GM18507 (cell line): ENCODE data around the gene CCDC136.

Experiments
- DNase-seq: peaks from one replicate; pipeline ENCODE4 v3.0.0; 2011; ENCODE audit warnings: low read depth; ENCODE audit not compliant: insufficient read length; ENCODE audit errors: extremely low spot score
- FAIRE-seq: peaks from 2 replicates; lab custom pipeline; 2011; peaks lifted over from hg19 to GRCh38; lab: Jason Lieb, UNC

CCDC136 gene

DNA sequence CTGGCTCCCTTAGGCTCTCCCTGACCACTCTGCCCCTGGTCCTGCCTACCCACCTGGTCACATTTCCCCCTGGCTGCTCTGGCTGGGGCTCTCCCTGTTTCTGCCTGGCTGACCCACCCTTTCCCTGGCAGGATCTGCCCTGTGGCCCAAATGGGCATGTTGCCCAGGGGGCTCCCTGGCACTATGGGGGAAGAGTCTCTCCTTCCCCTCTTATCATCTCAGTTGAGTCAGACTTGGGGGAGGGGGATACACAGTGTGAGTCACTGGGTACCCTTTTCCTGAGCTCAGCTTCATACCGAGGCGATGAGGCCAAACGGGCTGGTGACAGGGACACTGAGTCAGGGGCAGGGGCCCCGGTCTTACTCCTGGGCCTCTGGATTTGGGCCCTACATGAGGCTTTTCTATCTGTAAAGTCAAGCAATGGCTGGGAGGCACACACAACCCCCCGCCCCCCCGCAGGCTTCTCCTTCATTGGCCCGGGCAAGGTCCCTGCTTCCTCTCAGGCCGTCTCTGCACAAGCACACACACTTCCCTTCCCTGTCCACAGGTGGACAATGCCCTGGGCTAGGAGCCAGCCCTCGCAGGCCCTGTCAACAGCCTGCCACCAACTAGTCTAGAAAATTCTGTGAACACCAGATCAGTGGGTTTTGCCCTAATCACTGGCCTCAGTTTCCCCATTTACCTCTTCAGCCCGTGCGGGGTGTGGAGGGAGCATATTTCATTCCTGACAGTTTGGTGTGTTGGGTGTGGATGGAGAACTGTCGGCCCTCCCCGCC lies 37.8 kb downstream of the CCDC136 start:
- FAIRE-seq (no peak), DNase-seq (no peak)

DNA sequence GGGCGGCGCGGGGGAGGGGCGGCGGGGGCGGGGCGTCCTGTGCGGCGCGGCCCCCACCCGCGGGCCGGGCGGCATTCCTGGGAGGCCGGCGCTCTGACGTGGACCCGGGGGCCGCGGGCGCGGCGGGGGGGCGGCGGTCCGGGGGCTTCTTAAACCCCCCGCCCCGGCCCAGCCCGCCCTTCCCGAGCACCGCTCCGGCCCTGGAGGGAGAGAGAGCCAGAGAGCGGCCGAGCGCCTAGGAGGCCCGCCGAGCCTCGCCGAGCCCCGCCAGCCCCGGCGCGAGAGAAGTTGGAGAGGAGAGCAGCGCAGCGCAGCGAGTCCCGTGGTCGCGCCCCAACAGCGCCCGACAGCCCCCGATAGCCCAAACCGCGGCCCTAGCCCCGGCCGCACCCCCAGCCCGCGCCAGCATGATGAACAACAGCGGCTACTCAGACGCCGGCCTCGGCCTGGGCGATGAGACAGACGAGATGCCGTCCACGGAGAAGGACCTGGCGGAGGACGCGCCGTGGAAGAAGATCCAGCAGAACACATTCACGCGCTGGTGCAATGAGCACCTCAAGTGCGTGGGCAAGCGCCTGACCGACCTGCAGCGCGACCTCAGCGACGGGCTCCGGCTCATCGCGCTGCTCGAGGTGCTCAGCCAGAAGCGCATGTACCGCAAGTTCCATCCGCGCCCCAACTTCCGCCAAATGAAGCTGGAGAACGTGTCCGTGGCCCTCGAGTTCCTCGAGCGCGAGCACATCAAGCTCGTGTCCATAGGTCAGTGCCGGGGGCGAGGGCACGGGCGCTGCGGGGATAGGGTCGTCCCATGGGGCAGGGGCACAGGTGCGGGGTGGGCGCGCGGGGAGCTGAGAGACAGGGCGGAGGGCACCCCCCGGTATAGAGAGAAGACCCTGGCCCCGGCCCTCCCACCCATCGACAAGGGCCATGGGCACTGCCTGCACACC lies 38.7 kb downstream of the CCDC136 start, which contains the start of gene FLNC:
Gene FLNC, plus strand, starts transcription at position 176 of the 947 bp plus-strand sequence. Its CDS starts 232 bp downstream, at position 408.
- DNase-seq (no peak), FAIRE-seq (no peak)

DNA sequence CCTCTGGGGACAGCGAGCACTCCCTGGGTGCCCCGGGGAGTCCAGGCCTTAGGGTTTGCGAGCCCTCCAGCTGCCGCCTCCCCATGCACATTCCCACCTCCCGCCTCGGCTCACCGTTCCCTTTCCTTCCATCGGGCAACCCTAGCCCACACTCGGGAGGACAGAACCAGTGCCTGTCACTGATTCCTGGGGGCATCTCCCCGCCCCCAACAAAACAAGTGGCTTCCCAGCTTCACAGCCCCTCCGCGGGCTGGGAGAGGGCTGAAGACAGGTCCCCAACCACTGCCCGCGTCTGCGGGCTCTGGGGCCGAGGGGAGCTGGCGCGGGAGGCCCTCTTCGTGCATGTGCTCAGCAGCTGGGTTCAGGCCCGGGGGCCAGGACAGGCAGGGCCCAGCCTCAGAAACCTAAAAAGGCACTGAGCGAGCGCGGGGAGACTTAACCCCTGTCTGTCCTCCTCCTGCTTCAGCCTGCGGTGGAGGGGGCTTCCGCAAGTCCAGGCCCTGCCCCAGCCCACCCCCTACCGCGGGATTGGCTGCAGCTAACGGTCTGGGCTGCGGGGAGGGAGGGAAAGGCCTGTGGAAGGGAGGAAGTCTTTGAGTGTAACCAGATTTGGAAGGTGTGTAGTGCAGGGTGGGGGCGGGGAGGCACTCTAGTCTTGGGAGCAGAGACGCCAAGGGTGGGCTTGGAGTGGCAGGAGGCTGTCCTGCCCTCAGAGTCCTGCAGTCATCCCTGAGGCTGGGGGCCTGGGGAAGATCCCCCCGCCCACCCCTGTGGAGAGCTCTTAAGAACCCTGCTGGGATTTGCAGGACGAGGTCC lies 39.6 kb downstream of the CCDC136 start:
- DNase-seq = no peak
- FAIRE-seq = no peak

DNA sequence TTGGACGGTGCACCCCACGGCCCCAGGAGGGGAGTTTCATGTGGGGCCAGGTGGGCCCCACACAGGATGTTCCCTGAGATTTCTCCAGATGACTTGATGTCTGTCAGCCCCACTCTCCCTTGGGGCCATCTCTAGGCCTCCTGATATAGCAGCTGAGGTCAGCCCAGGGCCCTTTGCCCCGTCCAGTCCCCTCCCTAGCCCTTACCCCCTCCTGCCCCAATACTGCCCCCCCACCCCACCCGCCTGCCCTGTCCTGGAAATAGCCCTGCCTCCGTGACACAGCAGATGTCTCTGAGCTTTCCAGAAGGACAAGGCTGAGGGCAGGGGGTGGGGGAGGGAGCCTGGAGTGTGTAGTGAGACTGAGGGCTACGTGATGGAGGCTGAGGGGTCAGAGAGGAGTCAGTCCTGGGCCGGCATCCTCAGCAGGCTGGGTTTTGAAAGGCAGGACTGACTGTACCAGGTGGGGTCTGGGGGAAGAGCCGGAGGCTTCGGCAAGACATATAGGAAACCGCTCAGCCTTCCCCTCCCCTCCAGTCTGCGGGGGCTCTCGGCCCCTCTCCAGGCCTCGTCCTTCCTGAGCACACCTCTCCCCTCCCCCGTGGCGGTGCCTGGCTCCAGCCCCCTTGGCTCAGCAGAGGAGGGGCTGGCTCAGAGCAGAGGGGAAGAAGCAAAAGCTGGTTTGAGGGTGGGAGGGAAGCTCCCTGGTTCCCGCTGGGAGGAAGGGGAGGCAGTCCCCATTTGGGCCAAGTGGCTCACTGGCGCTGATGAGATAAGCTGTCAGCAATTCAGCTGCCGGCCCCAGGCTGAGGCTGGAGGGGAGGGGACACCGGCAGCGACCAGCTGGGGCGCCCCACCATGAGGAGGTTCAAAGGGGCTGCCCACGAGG lies 40.5 kb downstream of the CCDC136 start:
- no peak for FAIRE-seq
- DNase-seq = no peak

DNA sequence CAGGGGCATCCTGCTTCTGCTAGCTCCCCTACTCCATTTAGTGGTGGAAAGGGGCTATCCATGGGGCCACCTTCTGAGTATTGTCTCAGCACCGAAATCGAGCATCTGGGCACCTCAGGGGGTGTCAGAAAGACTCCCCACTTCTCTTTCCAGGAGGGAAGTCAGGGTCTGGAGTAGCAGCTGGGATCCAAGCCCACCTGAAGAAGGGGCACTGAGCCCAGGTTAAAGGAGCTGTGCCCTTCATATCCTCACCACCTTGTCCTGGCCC lies 41.0 kb downstream of the CCDC136 start:
- no peak for FAIRE-seq
- no peak for DNase-seq

DNA sequence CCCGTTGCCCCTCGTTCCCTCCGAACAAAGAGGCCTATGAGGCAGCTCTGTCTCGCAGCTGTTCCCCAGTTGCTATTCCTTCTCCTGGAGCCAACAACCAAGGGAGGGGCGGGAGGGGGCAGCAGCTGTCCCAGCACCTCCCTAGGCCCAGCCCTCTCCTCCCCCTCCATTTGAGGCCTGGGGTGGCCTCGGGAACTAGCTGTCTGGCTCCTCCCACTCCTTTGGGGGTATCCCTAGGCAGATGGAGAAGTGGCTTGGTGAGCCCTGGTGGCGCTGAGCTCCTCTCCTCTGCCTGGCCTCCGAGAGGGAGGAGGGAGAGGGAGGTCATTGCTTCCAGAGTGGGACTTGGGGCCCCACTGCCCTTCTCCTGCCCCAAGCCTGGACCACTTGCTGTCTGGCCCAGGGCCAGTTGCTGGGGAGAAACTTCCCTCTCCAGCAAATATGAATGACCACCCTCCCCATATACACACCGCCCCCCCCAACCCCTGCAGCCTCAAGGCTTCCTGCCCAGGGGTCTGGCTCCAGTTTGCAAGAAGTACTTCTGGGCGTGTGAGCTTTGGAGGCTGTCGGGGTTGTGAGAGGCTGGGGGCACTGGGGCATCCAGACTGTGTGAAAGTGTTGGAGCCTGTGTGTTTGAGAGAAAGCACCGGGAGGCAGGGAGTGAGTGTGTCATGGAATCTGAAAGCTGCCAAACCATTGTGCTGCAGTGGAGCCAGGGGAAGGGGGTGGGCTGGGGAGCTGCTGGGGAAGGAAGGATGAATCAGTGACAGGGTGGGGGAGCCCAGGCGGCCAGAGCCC lies 41.6 kb downstream of the CCDC136 start:
- DNase-seq (no peak), FAIRE-seq (no peak)

DNA sequence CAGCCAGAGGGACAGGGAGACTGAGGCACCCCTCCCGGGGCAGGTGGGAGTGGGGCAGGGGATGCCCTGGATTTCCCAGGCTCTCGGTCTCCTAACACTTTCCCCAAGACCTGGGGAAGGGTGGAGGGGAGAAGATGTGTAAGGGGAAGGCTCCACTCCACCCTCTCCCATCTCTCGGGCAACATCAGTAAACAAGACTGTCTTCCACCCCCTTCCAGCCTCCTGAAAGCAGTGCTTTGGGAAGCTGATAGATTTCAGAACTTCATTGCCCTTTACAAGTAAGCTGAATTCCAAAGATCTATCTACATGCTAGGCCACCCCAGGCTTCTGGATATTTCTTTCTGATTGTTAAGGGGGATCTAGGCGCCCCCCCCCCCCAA lies 42.2 kb downstream of the CCDC136 start:
- DNase-seq = no peak
- FAIRE-seq = no peak

DNA sequence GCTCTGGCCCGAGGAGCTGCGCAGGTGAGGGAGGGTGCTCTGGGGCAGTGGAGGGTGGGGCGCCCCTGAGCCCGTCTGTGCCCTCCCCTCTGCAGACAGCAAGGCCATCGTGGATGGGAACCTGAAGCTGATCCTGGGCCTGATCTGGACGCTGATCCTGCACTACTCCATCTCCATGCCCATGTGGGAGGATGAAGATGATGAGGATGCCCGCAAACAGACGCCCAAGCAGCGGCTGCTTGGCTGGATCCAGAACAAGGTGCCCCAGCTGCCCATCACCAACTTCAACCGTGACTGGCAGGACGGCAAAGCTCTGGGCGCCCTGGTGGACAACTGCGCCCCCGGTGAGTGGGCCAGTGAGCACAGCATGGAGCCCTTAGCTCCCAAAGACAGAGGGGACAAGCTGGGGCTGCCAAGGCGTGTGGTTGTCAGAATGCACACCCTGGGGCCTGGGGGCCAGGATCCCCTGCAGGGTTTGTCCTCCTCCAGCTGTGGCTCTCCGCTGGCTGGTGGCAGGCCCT lies 43.5 kb downstream of the CCDC136 start:
- DNase-seq = no peak
- FAIRE-seq = no peak

DNA sequence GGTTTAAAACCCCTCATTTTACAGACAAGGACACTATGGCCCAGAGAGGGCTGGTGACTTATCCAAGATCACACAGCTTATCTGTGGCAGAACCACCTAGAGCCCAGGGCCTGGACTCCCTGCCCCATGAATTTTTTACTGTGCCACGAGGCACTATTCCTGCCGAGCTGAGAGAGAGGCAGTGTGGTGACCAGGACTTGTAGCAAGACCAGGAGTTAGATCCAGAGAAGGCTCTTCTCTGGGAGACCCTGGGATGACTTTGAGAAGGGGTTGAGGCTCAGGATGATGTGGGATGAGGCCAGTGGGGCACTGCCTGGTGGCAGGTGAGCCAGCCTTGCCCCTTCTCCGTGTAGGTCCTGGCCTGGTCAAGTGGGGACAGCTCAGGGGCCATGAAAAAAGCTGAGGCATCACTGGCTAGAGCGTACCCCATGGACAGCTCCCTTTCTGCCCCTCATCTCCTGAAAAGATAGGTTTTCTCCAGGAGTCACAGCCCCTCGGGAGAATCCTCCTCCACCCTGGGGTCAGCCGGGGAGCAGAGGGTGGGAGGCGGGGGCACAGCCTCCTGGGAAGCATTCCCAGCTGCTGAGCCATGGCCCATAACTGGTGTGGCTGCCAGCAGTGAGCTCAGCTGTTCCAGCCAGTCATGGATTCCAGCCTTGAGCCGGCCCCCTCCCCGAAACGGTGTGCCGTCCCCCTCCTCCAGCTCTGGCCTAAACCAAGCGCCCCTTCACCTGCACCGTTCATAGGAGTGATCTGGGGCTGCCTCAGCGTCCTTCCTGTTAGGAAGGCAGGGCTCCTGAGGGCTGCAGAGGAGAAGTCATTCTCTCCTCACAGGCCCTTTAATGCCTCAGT lies 44.2 kb downstream of the CCDC136 start:
- DNase-seq (no peak), FAIRE-seq (no peak)

DNA sequence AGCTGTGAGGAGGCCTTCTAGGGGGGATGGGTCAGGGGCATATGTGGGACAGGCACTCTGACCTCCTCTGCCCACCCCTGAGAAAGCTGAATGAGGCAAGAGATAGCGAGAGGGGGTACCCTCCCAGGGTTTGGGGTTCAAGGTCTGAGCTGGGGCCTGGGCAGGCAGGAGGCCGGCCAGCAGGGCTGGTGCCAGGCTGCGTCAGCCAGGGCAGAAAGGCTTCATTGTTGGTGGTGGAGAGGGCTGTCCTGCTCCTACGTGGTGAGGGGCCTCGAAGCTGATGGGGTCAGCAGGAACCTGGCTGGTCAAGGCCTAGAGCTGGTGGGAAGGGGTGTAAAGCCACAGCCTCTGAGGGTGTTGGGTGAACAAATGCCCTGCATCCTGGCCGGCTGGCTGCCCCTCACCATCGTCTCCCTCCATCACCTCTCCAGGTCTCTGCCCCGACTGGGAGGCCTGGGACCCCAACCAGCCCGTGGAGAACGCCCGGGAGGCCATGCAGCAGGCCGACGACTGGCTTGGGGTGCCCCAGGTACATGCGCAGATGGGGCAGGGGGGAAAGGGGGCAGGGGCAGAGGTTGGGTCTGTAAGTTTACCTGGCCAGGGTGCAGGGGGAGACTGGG lies 45.1 kb downstream of the CCDC136 start:
- no peak for DNase-seq
- FAIRE-seq = no peak

DNA sequence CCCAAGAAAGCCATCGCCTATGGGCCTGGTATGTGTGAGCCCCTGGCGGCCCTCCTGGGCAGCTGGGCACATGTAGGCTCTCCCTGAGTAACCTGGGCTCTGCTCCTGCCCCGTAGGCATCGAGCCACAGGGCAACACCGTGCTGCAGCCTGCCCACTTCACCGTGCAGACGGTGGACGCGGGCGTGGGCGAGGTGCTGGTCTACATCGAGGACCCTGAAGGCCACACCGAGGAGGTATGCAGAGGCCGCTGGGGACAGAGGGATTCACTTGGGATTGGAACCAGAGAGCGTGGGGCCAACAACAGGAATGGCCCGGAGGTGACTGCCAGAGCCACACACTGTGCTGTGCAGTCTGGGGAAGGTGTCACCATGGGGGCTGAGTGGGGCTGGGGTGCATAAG lies 45.8 kb downstream of the CCDC136 start:
- DNase-seq (no peak), FAIRE-seq (no peak)

DNA sequence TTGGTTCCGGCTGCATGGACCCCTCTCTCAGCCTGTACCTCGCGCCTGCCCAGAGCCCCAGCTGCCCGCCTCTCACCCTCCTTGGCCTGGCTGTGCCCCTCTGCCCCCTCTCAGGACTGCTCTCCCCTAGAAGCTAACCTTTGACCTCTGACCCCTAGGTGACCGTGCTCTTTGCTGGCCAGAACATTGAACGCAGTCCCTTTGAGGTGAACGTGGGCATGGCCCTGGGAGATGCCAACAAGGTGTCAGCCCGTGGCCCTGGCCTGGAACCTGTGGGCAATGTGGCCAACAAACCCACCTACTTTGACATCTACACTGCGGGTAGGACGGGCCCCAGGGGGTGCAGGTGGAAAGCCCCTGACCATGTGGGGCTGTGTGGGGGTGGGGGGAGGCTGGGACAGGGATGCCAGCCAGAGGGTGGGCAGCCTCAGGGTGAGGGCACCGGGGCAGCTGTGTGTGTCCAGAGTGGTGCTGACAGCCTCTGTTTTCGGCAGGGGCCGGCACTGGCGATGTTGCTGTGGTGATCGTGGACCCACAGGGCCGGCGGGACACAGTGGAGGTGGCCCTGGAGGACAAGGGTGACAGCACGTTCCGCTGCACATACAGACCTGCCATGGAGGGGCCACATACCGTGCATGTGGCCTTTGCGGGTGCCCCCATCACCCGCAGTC lies 46.5 kb downstream of the CCDC136 start:
- FAIRE-seq = no peak
- DNase-seq = no peak

DNA sequence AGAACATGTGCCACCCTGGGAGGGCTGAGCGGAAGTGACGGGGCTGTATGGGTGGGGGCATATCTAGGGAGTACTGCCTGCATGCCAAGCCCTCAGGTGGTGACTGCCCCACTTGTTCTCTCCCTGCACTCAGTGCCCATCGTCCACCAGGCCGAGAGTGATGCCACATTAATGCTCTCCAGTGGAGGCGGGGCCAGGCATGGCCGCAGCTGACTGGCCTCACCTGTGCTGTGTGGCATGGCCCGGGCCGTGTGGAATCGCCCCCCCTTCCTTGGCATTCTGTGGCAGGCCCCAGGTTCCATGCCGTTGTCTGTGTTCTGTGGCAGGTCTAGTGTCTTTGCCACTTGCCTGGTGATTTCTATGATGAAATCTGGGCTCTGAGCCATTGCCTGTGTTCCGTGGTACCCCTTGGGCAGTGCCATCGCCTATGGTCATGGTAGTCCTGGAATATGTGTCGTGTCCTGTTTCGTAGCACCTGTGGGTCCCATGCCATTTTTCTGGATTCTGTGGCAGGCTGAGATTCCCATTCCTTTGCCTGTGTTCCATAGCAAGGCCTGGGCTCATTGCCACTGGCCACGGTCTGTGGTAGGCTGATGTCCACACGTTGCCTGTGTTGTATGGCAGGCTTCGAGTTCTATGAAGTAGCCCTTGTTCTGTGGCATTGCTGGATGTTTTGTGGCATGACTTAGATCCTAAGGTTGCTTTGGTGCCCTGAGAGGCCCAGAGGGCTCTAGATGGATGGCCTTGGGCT lies 47.4 kb downstream of the CCDC136 start:
- FAIRE-seq (no peak), DNase-seq (no peak)

DNA sequence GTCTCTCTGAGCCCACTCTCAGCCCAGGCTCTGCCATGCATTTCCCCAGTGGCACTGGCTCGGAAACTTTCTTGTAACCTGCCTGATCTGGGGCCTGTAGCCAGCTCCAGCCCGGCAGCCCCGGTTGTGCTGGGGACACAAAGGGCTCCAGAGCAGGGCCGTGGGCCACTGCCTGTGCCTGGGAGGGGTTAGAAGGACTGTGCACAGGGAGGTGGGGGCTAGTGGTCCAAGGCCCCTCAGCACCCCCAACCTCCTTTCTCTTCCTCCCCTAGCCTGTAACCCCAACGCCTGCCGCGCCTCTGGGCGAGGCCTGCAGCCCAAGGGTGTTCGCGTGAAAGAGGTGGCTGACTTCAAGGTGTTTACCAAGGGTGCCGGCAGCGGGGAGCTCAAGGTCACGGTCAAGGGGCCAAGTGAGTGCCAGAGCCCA lies 48.0 kb downstream of the CCDC136 start:
- FAIRE-seq (no peak), DNase-seq (no peak)

DNA sequence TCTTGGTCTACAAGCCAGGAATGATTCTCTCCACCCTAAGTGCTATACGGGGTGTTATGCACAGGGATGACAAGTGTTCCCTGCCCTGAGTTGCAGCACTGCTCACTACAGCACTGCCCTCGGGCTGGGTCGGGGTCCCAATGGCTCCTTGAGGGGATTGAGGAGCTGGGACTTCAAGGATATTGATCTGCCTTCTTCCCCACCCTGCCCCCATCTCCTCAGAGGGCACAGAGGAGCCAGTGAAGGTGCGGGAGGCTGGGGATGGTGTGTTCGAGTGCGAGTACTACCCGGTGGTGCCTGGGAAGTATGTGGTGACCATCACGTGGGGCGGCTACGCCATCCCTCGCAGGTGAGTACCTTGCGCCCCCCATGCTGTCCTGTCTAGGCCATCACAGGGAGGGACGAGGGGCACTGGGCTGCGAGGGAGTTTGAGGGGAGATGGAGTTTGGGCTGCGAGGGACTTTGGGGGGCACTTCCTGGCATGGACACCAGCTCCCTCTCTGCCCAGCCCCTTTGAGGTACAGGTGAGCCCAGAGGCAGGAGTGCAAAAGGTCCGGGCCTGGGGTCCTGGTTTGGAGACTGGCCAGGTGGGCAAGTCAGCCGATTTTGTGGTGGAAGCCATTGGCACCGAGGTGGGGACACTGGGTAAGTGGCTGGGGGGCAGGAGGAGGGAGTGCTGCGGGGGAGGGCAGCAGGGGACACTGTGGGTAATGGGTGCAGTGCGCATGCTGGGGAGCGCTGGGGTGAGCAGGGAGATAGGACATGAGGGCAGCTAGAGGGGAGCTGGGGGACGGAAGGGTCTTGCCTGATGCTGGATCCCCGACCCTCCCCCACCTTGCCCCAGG lies 48.8 kb downstream of the CCDC136 start:
- DNase-seq (no peak), FAIRE-seq (no peak)
